DND-41 (cell line): Measurements from ENCODE around the gene MSI2.

ENCODE experiments used
- ATAC-seq: fragments of 200-7000 bp; cut with Tn5 transposase; 3 replicates; pipeline ENCODE4 v1.9.1; 2021; ENCODE audit warnings: low read depth; ENCODE audit not compliant: insufficient read depth
- DNase-seq: peaks from one replicate; pipeline ENCODE4 v3.0.0-alpha.2; 2020
- H2AFZ ChIP-seq: 2 replicates; pipeline ENCODE4 v1.6.0; 2012; ENCODE audit warnings: low read depth, low read length
- H3K27ac ChIP-seq: 2 replicates; pipeline ENCODE4 v1.5.1; 2012; ENCODE audit warnings: low read length, inconsistent platforms
- H3K27me3 ChIP-seq: fragments of 200-600 bp; sonication (generic); 2 replicates; pipeline ENCODE4 v1.6.0; 2012; ENCODE audit warnings: low read length, mild to moderate bottlenecking, inconsistent platforms; ENCODE audit not compliant: insufficient read depth, poor library complexity
- H3K36me3 ChIP-seq: 2 replicates; pipeline ENCODE4 v1.5.1; 2012; ENCODE audit warnings: low read length, inconsistent platforms; ENCODE audit not compliant: insufficient read depth
- H3K4me1 ChIP-seq: 2 replicates; pipeline ENCODE4 v1.5.1; 2012; ENCODE audit warnings: mild to moderate bottlenecking, low read length; ENCODE audit not compliant: insufficient read depth
- H3K4me2 ChIP-seq: 2 replicates; pipeline ENCODE4 v1.6.0; 2012; ENCODE audit warnings: mild to moderate bottlenecking, moderate library complexity, low read length, inconsistent platforms; ENCODE audit not compliant: insufficient read depth
- H3K4me3 ChIP-seq, 2 experiments: fragments of 200-600 bp in 1 of 2; shearing (Covaris generic) in 1 of 2; 2 replicates each; pipeline ENCODE4 v1.5.1; 2012 to 2016; ENCODE audit warnings: inconsistent platforms in 2 of 2, low read length in 2 of 2, mild to moderate bottlenecking in 2 of 2, low read depth in 1 of 2, moderate library complexity in 1 of 2
- H3K79me2 ChIP-seq: 2 replicates; pipeline ENCODE4 v1.6.0; 2012; ENCODE audit warnings: low read length, inconsistent platforms; ENCODE audit not compliant: insufficient read depth
- H3K9ac ChIP-seq: 2 replicates; pipeline ENCODE4 v1.6.0; 2012; ENCODE audit warnings: low read depth, mild to moderate bottlenecking, inconsistent platforms, low read length, moderate library complexity
- H3K9me3 ChIP-seq: 2 replicates; pipeline ENCODE4 v1.5.1; 2012; ENCODE audit warnings: low read length, moderate library complexity, mild to moderate bottlenecking, inconsistent platforms; ENCODE audit not compliant: insufficient read depth, severe bottlenecking
- H4K20me1 ChIP-seq: 2 replicates; pipeline ENCODE4 v1.6.0; 2012; ENCODE audit warnings: low read length; ENCODE audit not compliant: insufficient read depth
- EZH2 ChIP-seq: IDR thresholded peaks from 3 replicates; pipeline ENCODE4 v1.6.1; 2012; ENCODE audit warnings: borderline replicate concordance, low read depth, mild to moderate bottlenecking, moderate library complexity, low read length, inconsistent platforms; ENCODE audit not compliant: severe bottlenecking
- TF ChIP-seq, protein P1 (sequence below): IDR thresholded peaks from 2 replicates; pipeline ENCODE4 v1.5.1; 2012; ENCODE audit warnings: borderline replicate concordance, low read length, moderate library complexity, mild to moderate bottlenecking; ENCODE audit not compliant: poor library complexity, severe bottlenecking; ENCODE audit errors: extremely low read depth

Gene MSI2

DNA sequence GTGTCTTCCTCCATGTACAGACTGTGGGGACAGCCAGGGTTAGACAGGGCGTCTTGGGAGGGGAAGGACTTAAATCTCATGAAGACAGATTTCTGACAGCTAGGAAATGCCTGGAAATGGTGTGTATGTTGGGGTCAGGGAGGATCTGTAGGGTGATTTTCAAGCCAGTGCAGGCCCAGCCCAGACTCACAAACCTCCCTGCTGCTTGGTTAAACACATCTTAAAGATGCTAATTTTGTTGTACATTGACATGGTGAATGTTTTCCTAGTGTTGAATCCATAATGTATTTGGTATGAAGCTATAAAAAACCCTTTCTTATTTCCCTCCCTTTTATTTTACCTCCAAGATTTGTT, 250.4 kb downstream of the MSI2 start:
- no peak overlapping the region for H3K4me3 ChIP-seq
- H3K79me2 ChIP-seq: peaks cover 100% of the 10 kb centered on the region
- no peaks in the 10 kb centered on the region for H3K9me3 ChIP-seq
- no peak overlapping the region for H2AFZ ChIP-seq
- ATAC-seq: no peak
- TF ChIP-seq EZH2: no peak
- TF ChIP-seq, protein P1, sequence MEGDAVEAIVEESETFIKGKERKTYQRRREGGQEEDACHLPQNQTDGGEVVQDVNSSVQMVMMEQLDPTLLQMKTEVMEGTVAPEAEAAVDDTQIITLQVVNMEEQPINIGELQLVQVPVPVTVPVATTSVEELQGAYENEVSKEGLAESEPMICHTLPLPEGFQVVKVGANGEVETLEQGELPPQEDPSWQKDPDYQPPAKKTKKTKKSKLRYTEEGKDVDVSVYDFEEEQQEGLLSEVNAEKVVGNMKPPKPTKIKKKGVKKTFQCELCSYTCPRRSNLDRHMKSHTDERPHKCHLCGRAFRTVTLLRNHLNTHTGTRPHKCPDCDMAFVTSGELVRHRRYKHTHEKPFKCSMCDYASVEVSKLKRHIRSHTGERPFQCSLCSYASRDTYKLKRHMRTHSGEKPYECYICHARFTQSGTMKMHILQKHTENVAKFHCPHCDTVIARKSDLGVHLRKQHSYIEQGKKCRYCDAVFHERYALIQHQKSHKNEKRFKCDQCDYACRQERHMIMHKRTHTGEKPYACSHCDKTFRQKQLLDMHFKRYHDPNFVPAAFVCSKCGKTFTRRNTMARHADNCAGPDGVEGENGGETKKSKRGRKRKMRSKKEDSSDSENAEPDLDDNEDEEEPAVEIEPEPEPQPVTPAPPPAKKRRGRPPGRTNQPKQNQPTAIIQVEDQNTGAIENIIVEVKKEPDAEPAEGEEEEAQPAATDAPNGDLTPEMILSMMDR: no peak
- DNase-seq: no peak
- H3K9ac ChIP-seq: 0 out of 2 replicates have a peak overlapping the region, but pooled peaks have one; percentile 11
- H3K36me3 ChIP-seq: peaks cover 87% of the 10 kb centered on the region
- H3K27me3 ChIP-seq: no peaks in the 10 kb centered on the region
- H3K4me2 ChIP-seq: no peak overlapping the region
- H4K20me1 ChIP-seq: peaks cover 9% of the 10 kb centered on the region
- peak overlapping the region; percentile 77 for H3K27ac ChIP-seq
- peaks cover 95% of the 10 kb centered on the region for H3K4me1 ChIP-seq

DNA sequence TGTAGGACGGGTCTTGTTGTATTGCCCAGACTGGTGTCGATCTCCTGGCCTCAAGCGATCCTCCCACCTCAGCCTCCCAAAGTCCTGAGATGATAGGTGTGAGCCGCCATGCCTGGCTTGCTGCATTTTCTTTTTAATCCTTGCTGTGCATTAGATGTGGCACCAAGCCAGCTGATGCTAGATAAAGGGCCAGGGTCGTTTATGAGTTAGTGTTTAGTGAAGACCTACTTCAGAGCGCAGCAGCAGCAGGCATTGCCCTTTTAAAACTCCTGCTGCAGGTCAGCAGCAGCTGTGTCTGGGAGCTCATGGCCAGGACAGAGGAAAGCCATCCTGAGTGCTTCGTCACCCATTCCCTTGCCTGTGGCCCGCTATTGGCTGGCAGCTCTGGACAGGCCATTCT, 251.5 kb downstream of the MSI2 start:
- Histone ChIP-seq H3K79me2 (peaks cover 100% of the 10 kb centered on the region), H3K4me1 (peaks cover 95% of the 10 kb centered on the region), H3K27ac (peak overlapping the region; percentile 77), H3K9me3 (no peaks in the 10 kb centered on the region), H3K27me3 (no peaks in the 10 kb centered on the region), H4K20me1 (peaks cover 8% of the 10 kb centered on the region; the same call in 1 of the 2 replicates), H3K36me3 (peaks cover 88% of the 10 kb centered on the region), H2AFZ (no peak overlapping the region), H3K9ac (0 out of 2 replicates have a peak overlapping the region, but pooled peaks have one; percentile 8), H3K4me2 (no peak overlapping the region), H3K4me3 (no peak overlapping the region)
- no peak for ATAC-seq
- no peak for DNase-seq
- TF ChIP-seq EZH2: no peak
- TF ChIP-seq, protein P1: no peak

DNA sequence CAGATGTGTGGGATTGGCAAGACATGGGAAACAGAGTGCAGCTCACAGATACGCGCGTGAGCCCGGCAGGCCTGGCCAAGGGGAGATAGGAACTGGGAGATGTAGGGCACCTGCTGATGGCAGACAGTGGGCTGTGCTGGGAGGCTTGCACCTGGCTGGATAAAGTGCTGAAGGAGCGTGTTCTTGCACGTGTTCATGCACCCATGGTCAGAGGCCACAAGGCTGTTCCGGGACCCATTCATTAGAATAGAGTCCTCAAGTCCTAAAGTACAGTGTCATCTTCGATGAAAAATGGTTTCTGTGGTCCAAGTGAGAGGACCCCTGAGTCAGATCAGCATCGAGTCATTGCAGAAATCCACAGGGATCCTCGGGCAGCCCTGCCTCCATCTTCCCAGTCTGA, 252.3 kb downstream of the MSI2 start:
- Histone ChIP-seq H3K79me2 (peaks cover 100% of the 10 kb centered on the region), H3K27ac (peak overlapping the region; percentile 77), H3K4me1 (peaks cover 95% of the 10 kb centered on the region), H3K27me3 (no peaks in the 10 kb centered on the region), H3K4me2 (no peak overlapping the region), H3K36me3 (peaks cover 85% of the 10 kb centered on the region), H4K20me1 (peaks cover 8% of the 10 kb centered on the region; the same call in 1 of the 2 replicates), H3K4me3 (no peak overlapping the region), H3K9me3 (no peaks in the 10 kb centered on the region), H2AFZ (no peak overlapping the region), H3K9ac (no peak overlapping the region; the same call in 1 of the 2 replicates)
- DNase-seq (no peak), ATAC-seq (no peak)
- TF ChIP-seq, protein P1: no peak
- no peak for TF ChIP-seq EZH2
